DMS53 (cell line): Measurements from ENCODE around the gene MBTD1.
"Not testable (repeated sequence)": the region's sequence is repeated elsewhere in the genome, so short reads cannot be mapped to it uniquely, and the experiment has no call there.

ENCODE experiments used
- DNase-seq: peaks from one replicate; lab custom pipeline; 2025; lab: John Stamatoyannopoulos, UW

The MBTD1 gene

GRCh38 chr17:51259564-51260236 lies at the start of gene MBTD1:
TSS of gene MBTD1 (minus strand) at chr17:51260049. CDS start at chr17:51225161, 34,888 bp downstream.
- peak; percentile 99 for DNase-seq

DNA sequence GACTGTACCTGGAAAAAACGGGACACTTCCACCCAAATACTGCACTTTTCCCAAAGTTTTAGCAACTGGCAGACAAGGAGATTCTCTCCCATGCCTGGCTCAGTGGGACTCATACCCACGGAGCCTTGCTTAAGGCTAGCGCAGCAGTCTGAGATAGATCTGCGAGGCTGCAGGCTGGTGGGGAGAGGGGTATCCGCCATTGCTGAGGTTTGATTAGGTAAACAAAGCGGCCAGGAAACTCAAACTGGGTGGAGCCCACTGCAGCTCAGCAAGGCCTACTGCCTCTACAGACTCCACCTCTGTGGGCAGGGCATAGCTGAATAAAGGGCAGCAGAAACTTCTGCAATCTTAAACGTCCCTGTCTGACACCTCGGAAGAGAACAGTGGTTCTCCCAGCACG lies 45.3 kb upstream of the MBTD1 start:
- no peak for DNase-seq

- no peak for DNase-seq
These were observed 40.0 kb upstream of the MBTD1 start for GRCh38 chr17:51299859-51300258.

- DNase-seq = peak; percentile 78
These were observed 38.9 kb upstream of the MBTD1 start for GRCh38 chr17:51298508-51299371.

DNA sequence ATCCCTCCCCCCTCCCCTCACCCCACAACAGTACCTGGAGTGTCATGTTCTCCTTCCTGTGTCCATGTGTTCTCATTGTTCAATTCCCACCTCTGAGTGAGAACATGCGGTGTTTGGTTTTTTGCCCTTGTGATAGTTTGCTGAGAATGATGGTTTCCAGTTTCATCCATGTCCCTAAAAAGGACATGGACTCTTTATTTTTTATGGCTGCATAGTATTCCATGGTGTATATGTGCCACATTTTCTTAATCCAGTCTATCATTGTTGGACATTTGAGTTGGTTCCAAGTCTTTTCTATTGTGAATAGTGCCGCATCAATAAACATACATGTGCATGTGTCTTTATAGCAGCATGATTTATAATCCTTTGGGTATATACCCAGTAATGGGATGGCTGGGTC lies 34.5 kb upstream of the MBTD1 start:
- DNase-seq = not testable (repeated sequence)

- no peak for DNase-seq
These were observed 29.9 kb upstream of the MBTD1 start for GRCh38 chr17:51289696-51290111.

- DNase-seq = no peak
These were observed 27.6 kb upstream of the MBTD1 start for GRCh38 chr17:51287412-51287811.

GRCh38 chr17:51279183-51279582 lies 19.3 kb upstream of the MBTD1 start:
- no peak for DNase-seq

DNA sequence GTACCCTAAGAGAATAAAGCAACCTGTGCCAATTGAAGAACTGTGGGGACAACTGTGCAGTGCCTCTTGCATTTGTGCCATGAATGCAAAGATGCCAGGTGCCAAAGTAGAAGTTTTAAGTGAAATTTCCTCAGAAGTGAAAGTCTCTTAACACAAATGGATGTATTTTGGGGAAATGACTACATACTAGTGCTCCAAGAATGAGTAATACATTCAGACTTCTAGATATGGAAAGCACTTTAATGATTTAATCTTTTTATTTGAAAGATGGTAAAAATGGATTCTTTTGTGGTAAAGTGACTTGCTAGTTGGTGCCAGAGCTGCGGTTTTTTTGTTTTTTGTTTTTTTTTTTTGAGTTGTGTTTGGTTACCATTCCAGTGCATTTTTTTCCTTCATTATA lies 15.5 kb upstream of the MBTD1 start:
- DNase-seq = no peak

DNA sequence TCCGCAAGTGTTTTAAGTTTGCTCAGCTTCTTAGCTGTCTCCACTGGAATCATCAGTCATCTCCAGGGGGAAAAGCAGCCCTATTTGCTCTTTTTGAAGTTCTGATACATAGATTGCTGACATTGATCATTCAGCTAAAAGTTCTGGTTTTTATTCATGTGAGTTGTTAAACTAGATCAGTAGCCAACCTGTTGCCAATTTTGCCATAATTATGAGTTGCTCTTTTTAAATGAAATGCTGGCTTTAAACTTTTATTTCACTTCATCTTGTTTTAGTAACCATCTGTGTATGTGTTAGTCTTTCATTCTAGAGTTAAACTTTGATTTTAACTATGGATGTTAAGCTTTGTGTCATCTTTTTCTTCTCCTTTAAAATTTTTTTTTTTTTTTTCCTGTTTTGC lies 13.0 kb upstream of the MBTD1 start:
- DNase-seq = no peak

DNA sequence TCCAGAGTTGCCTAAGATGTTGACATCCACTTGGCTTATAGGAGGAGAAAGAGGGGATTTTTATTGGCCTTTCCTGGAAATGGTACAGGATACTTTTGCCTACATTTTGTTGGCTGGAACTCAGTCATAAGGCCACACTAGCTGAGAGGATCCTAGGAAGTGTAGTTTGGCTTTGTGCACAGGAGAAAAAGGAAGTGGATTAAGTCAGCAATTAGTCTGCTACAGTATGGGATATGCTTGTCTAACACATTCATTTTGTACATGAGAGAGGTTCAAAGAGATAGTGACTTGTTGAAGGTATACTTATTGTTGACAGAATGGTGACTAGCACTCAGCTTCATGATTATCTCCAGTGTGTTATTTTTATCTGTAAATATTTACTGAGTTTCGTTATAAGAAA lies 10.8 kb upstream of the MBTD1 start:
- peak; percentile 9 for DNase-seq

- DNase-seq = no peak
These were observed 10.1 kb upstream of the MBTD1 start for GRCh38 chr17:51269991-51270390.

GRCh38 chr17:51264466-51264865 lies 4.6 kb upstream of the MBTD1 start:
- DNase-seq = peak; percentile 11

DNA sequence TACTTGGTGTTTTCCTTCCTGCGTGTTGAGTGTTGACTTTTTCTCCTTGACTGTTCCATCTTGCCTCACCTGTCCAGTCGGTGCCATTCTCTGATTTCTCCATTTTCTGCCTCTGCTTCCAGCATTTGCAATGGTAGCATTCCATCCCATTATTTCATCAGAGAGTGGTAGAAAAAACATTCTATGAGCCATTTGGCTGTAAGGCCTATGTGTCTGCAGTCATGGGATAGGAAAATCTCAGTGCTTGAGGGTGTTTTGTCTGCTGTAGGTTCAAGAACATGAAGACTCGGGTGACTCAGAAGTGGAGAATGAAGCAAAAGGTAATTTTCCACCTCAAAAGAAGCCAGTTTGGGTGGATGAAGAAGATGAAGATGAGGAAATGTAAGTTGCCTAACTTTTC lies 3.2 kb upstream of the MBTD1 start:
- no peak for DNase-seq

DNA sequence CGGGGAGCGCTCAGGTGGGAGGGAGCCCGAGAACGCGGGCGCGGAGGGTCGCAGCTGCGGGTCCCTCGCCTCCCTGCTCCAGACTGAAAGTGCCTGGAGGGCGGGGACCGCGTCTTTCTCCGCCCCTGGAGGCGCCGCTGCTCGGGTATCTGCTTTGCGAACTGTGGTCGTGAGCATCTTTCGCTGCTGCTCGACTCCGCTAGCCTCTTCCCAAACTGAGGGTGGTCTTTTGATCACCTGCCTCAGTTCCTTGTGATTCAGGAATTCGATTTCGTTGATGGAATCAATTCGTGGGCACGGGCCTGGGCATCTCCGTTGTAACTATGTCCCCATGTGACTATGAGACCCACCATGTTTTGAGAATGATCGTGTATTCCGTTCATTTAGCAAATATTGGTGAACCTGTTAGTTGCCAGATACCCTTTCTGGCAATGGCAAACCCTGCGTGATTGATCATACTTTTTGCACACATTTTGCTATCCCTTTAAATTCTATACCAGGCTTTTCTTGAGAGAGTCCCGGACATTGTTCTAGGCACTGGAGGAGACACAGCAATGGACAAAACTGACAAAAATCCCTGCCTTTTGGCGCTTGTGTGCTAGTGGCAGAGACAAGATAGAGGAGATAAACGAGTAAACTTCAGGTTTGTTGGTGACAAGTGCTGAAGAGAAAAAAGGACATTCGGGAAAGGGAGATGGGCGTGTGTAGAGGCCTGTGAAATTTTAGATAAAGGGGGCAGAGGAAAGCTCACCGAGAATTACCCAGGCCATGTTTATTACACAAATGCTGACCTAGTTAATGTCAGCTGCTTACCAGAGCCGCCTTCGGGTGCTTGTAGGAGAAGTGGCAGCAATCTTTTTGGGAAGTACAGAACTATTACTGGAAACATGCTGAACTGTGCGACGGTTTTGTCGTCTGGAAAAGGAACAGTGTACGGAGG lies 1.4 kb upstream of the MBTD1 start:
- peak; percentile 23 for DNase-seq

- DNase-seq = peak; percentile 100
These were observed 581 bp upstream of the MBTD1 start, which contains the start of gene UTP18 for GRCh38 chr17:51260237-51261023. TSS of gene UTP18 (plus strand) at chr17:51260546. CDS start at chr17:51260585, 39 bp downstream.

DNA sequence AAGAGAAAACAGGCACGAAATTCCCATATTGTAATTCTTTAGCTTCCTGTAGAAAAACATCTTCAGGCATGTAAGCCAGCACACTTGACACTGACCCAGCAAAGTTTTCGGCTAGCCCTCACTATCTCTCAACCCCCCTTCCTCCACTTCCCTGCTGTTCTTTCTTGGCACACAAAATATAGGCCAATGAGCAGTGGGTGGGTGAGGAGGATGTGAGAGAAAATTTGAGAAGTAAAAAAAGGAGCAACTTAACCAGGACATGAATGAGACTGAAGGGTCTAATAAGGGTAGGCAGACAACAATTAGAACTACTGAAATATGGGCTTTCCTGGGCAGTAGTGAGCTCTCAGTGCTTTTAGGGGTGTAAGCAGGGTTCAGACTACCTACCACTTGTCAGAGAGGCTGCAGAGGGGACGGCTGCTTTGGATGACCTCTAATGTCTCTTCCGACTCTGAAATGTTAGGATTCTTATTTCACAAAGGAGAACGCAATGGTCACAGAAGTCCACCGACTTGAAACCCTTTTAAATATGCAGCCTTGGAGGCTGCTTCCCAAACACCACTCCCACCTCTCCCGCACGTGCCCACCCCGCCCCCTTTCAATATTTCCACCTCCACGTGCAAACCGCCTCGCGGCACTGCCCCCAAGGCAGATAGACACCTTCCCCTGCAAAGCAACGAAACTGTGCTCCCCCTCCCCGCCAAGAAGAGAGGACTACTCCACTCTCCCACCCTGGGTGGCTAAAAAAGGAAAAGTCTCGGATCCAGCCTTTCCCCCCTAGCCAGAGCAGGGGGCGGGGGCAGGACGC lies 889 bp downstream of the MBTD1 start:
- peak; percentile 63 for DNase-seq

- no peak for DNase-seq
These were observed 2.4 kb downstream of the MBTD1 start for GRCh38 chr17:51257150-51258081.

DNA sequence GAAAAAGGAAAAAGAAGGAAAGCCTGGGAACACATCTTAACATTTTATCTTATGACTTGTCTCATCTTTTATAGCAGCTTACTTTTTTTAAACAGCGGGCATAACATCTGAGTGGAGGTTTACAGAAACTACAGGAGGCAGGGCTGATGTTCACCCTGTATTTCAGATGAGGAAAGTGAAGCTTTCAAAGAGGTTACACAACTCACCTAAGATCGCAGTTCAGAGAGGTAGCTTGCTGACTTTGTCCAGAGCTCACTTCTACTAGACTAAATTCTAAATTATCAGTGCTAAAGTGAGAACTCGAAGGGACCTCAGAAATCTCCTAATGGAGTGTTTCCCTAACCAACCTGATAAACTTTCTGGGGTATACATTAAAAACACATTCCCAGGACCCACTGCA lies 3.7 kb downstream of the MBTD1 start:
- DNase-seq = no peak
